OCI-LY7 (cell line): Measurements from ENCODE around the gene PPP1R16B. TPM values are rescaled to one million over a fixed set of nuclear protein-coding genes. Genes with fewer than 3 reads are reported as not detected.

Experiments used
- BruUV-seq: library from RNA; stranded (reverse); fragments of 400-500 nt; replicated peaks from 2 replicates; lab custom pipeline; 2021; lab: Mats Ljungman, UMichigan
- CTCF ChIA-PET: fragments of 300-600 bp; sonication (Branson Sonifier 250); formaldehyde crosslinking; loops from one replicate; lab custom pipeline; 2022; ENCODE audit warnings: antibody characterized with exemption; ENCODE audit not compliant: unreplicated experiment; lab: Charles Lee
- POLR2A ChIA-PET: fragments of 300-600 bp; sonication (Branson Sonifier 250); formaldehyde crosslinking; loops from one replicate; lab custom pipeline; 2022; ENCODE audit warnings: antibody characterized with exemption; lab: Charles Lee
- DNase-seq: peaks from one replicate; pipeline ENCODE4 v3.0.0-alpha.2; 2015; ENCODE audit warnings: low spot score
- H2AFZ ChIP-seq: fragments of 200-600 bp; sonication (generic), shearing (Covaris generic); 2 replicates; pipeline ENCODE4 v1.6.1; 2014; ENCODE audit warnings: mild to moderate bottlenecking, antibody characterized with exemption, low read length, moderate library complexity
- H3K27ac ChIP-seq: fragments of 200-600 bp; sonication (generic); 2 replicates; pipeline ENCODE4 v1.5.1; 2014; ENCODE audit warnings: mixed run types, low read depth, mild to moderate bottlenecking, moderate library complexity, low read length, inconsistent platforms; ENCODE audit not compliant: poor library complexity, severe bottlenecking
- H3K36me3 ChIP-seq: fragments of 200-600 bp; sonication (generic); 2 replicates; pipeline ENCODE4 v1.6.1; 2014; ENCODE audit warnings: mild to moderate bottlenecking, antibody characterized with exemption, low read length, moderate library complexity, mixed read lengths; ENCODE audit not compliant: insufficient read depth
- H3K4me1 ChIP-seq: fragments of 200-600 bp; sonication (generic); 2 replicates; pipeline ENCODE4 v1.5.1; 2014; ENCODE audit warnings: mild to moderate bottlenecking, low read length; ENCODE audit not compliant: insufficient read depth, poor library complexity, severe bottlenecking
- H3K4me2 ChIP-seq: fragments of 200-600 bp; sonication (generic); 2 replicates; pipeline ENCODE4 v1.6.1; 2014; ENCODE audit warnings: mild to moderate bottlenecking, low read length
- H3K4me3 ChIP-seq: fragments of 200-600 bp; sonication (generic); 2 replicates; pipeline ENCODE4 v1.5.1; 2014; ENCODE audit warnings: mild to moderate bottlenecking, low read depth, low read length; ENCODE audit not compliant: poor library complexity, severe bottlenecking
- H3K79me2 ChIP-seq: fragments of 200-600 bp; sonication (generic); 2 replicates; pipeline ENCODE4 v1.6.1; 2016; ENCODE audit warnings: low read depth, mild to moderate bottlenecking, low read length, moderate library complexity, mixed read lengths; ENCODE audit not compliant: insufficient read depth
- H3K9me2 ChIP-seq: fragments of 200-600 bp; sonication (generic); 2 replicates; pipeline ENCODE4 v1.6.1; 2016; ENCODE audit warnings: mild to moderate bottlenecking, low read length, mixed read lengths; ENCODE audit not compliant: insufficient read depth
- H3K9me3 ChIP-seq: fragments of 200-600 bp; sonication (generic); 2 replicates; pipeline ENCODE4 v1.6.1; 2014; ENCODE audit warnings: mild to moderate bottlenecking, mixed run types, low read length, mixed read lengths
- H4K20me1 ChIP-seq: fragments of 200-600 bp; sonication (generic); 2 replicates; pipeline ENCODE4 v1.6.1; 2014; ENCODE audit warnings: mild to moderate bottlenecking, antibody characterized with exemption, low read length, moderate library complexity, mixed read lengths; ENCODE audit not compliant: insufficient read depth
- CTCF ChIP-seq: fragments of 200-600 bp; sonication (generic); conservative IDR thresholded peaks from 2 replicates; pipeline ENCODE4 v1.5.1; 2014; ENCODE audit warnings: mild to moderate bottlenecking, antibody characterized with exemption, low read length, moderate library complexity, mixed read lengths
- EZH2phosphoT487 ChIP-seq: fragments of 200-600 bp; sonication (generic); IDR thresholded peaks from 2 replicates; pipeline ENCODE4 v1.6.1; 2018; ENCODE audit warnings: low read depth, borderline replicate concordance, mild to moderate bottlenecking, mixed run types, antibody characterized with exemption, low read length, moderate library complexity, mixed read lengths
- intact Hi-C: fragments of 100-400 bp; cut with micrococcal nuclease; formaldehyde crosslinking; loops from one replicate; pipeline ENCODE4 v1.10.0; 2022; ENCODE audit not compliant: unreplicated experiment
- total RNA-seq, 2 experiments: library from RNA; depleted of rRNA in 1 of 2; stranded (reverse); fragments of >200 nt in 1 of 2; shearing (Covaris generic) in 1 of 2; gene quantifications; 2 replicates each; pipeline ENCODE4 v1.2.3, GENCODE V29; 2014 to 2022

PPP1R16B gene
- total RNA-seq, 2 experiments from 2014 or later: 45.4 to 49.7 TPM

GRCh38 chr20:38926934-38927616 is 121.6 kb downstream of the PPP1R16B start:
- BruUV-seq: TSS peak; percentile 46
- Histone ChIP-seq H3K4me1 (peaks cover 41% of the 10 kb centered on the region), H3K9me3 (no peaks in the 10 kb centered on the region), H3K79me2 (peaks cover 58% of the 10 kb centered on the region), H3K27ac (peak overlapping the region; percentile 66), H3K4me3 (peak overlapping the region; percentile 98), H3K4me2 (peak overlapping the region; percentile 98), H3K36me3 (peaks cover 52% of the 10 kb centered on the region), H3K9me2 (no peaks in the 10 kb centered on the region), H2AFZ (peak overlapping the region; percentile 35; the same call in 1 of the 2 replicates), H4K20me1 (peaks cover 28% of the 10 kb centered on the region)
- ChIA-PET POLR2A (interaction anchor here (0.6 to 1.3 kb wide), 3 partner anchors 34 to 168 kb away, joined by 3 to 4 read pairs (median 4); no protein-coding TSS in a partner anchor), CTCF (interaction anchor here (1.3 kb wide), 1 partner anchor 9 kb away, joined by 3 read pairs; no protein-coding TSS in a partner anchor)
- TF ChIP-seq CTCF (no peak), EZH2phosphoT487 (no peak)
- DNase-seq: peak; percentile 13
- intact Hi-C loops: loop anchor here (1.0 kb wide), 2 partner anchors 35 to 121 kb away; partner anchors contain the start of gene DHX35

- peak; percentile 47 for DNase-seq
- Histone ChIP-seq H3K9me3 (no peaks in the 10 kb centered on the region), H4K20me1 (peaks cover 37% of the 10 kb centered on the region), H3K4me2 (peak overlapping the region; percentile 98), H3K79me2 (peaks cover 68% of the 10 kb centered on the region), H3K4me1 (peaks cover 50% of the 10 kb centered on the region), H3K27ac (no peak overlapping the region), H3K36me3 (peaks cover 62% of the 10 kb centered on the region), H2AFZ (no peak overlapping the region), H3K4me3 (peak overlapping the region; percentile 98), H3K9me2 (no peaks in the 10 kb centered on the region)
- ChIA-PET CTCF (interaction anchor here (0.9 kb wide), 1 partner anchor 33 kb away, joined by 4 read pairs; the partner anchor contains the start of gene DHX35), POLR2A (no interaction called here)
- no TSS peak for BruUV-seq
- intact Hi-C loops: no loop called here
- TF ChIP-seq CTCF (no peak), EZH2phosphoT487 (no peak)
These were observed 122.5 kb downstream of the PPP1R16B start for GRCh38 chr20:38927902-38928578.
